ENCODE measurements around the gene CHST6. TPM values are rescaled to one million over a fixed set of nuclear protein-coding genes. Genes with fewer than 3 reads are reported as not detected.

CHST6 gene
- total and polyA plus RNA-seq, 2 donors (not counting 3 experiments of a cell fraction or from before 2014, with no cell fraction given) = 0.26 to 0.60 TPM

DNA sequence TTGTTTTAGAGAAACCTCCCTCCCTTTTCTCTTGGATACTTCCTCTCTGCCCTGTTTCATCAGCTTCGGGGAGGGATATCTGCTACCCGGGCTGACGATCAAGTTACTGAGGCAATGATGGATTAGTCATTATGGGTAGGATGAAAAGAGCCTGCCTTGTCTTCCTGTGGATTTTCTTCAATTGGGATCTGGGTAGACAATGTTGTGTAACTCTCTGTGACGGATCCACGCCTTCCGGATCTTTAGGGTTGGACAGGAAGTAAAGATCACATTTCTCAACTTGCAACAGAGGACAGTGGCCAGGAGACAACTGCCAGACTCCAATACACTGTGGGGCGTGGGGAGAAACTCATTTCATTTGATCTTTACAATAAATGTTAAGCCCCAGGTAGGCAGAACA is 11.3 kb upstream of the CHST6 start:
- POLR2A ChIA-PET = no interaction called here
- Histone ChIP-seq H3K9me3 (replicated peaks; ENCODE audit: control insufficient read depth, insufficient read depth, low read length) (no peaks in the 10 kb centered on the region), H3K4me2 (ENCODE audit: insufficient read depth, low read length) (no peak overlapping the region), H3K27me3 (ENCODE audit: control insufficient read depth in 2 of 2, insufficient read depth in 2 of 2, low read length in 2 of 2) (no peaks in the 10 kb centered on the region), H3K79me2 (ENCODE audit: control insufficient read depth, insufficient read depth, low read length) (no peaks in the 10 kb centered on the region), H2AFZ (ENCODE audit: low read depth, low read length) (no peak overlapping the region), H3K9me1 (replicated peaks; ENCODE audit: control insufficient read depth, extremely low read depth, insufficient read depth, low read length) (no peaks in the 10 kb centered on the region), H4K20me1 (replicated peaks; ENCODE audit: control insufficient read depth, extremely low read depth, insufficient read depth, low read length) (no peaks in the 10 kb centered on the region), H3K36me3 (ENCODE audit: control insufficient read depth in 2 of 2, extremely low read depth in 1 of 2, insufficient read depth in 2 of 2, low read length in 2 of 2) (no peaks in the 10 kb centered on the region), H3K4me3 (replicated peaks in 1 of 3; ENCODE audit: insufficient read depth in 1 of 3, low read depth in 1 of 3, low read length in 3 of 3) (no peak overlapping the region), H3K4me1 (ENCODE audit: control insufficient read depth, extremely low read depth, insufficient read depth, low read length) (peaks cover 6% of the 10 kb centered on the region), H3K9ac (replicated peaks; ENCODE audit: extremely low read depth, insufficient read depth, low read length) (no peak overlapping the region), H3K27ac (ENCODE audit: insufficient read depth, low read depth, low read length) (no peak overlapping the region)
- CTCF ChIA-PET = interaction anchor here (3.4 kb wide), 1 partner anchor 11 kb away, joined by 16 read pairs; no protein-coding TSS in a partner anchor
- TF ChIP-seq GATA2 (IDR thresholded peaks at IDR 0.05; ENCODE audit: insufficient read depth, insufficient read length, low read depth, low read length) = no peak
- intact Hi-C loops (cut with micrococcal nuclease) = no loop called here
- DNase-seq (ENCODE audit: low read depth, low spot score) = no peak
- dilution Hi-C loops (cut with MboI; ENCODE audit: extremely low pct_ligation_motif_present, low sequenced_read_pairs) = no loop called here
- BruUV-seq (replicated peaks) = no TSS peak
- no peak for FAIRE-seq

- H3K4me3 ChIP-seq (replicated peaks in 1 of 3; ENCODE audit: insufficient read depth in 1 of 3, low read depth in 1 of 3, low read length in 3 of 3) = no peak overlapping the region
- intact Hi-C loops (cut with micrococcal nuclease) = no loop called here
- TF ChIP-seq, protein P1, sequence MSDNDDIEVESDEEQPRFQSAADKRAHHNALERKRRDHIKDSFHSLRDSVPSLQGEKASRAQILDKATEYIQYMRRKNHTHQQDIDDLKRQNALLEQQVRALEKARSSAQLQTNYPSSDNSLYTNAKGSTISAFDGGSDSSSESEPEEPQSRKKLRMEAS (IDR thresholded peaks at IDR 0.05; ENCODE audit: insufficient read depth, insufficient read length) = no peak
- no peak for TF ChIP-seq FOS (IDR thresholded peaks at IDR 0.05; ENCODE audit: borderline replicate concordance, insufficient read depth, low read length)
- TF ChIP-seq CTCF (IDR thresholded peaks at IDR 0.05; ENCODE audit: extremely low read depth in 1 of 2, insufficient read depth in 1 of 2, low read depth in 1 of 2, low read length in 2 of 2) = no peak
- no peak for TF ChIP-seq EZH2 (IDR thresholded peaks at IDR 0.05; ENCODE audit: borderline replicate concordance, low read depth, low read length, severe bottlenecking)
- no peak for TF ChIP-seq MYC (IDR thresholded peaks at IDR 0.05; ENCODE audit: low read depth, low read length)
- TF ChIP-seq GATA2 (IDR thresholded peaks at IDR 0.05; ENCODE audit: insufficient read depth, insufficient read length, low read depth, low read length) = no peak
- no peak for TF ChIP-seq JUN (IDR thresholded peaks at IDR 0.05; ENCODE audit: borderline replicate concordance, insufficient read depth, insufficient read length, low read depth)
- no peak for TF ChIP-seq POLR2AphosphoS5 (IDR thresholded peaks at IDR 0.05; ENCODE audit: insufficient read depth, low read depth, low read length)
- no peak for TF ChIP-seq POLR2A (IDR thresholded peaks at IDR 0.05; ENCODE audit: low read depth, low read length)
- H3K9me1 ChIP-seq (replicated peaks; ENCODE audit: control insufficient read depth, extremely low read depth, insufficient read depth, low read length) = no peaks in the 10 kb centered on the region
- H4K20me1 ChIP-seq (replicated peaks; ENCODE audit: control insufficient read depth, extremely low read depth, insufficient read depth, low read length) = no peaks in the 10 kb centered on the region
- no peaks in the 10 kb centered on the region for H3K36me3 ChIP-seq (ENCODE audit: control insufficient read depth in 2 of 2, extremely low read depth in 1 of 2, insufficient read depth in 2 of 2, low read length in 2 of 2)
- H3K79me2 ChIP-seq (ENCODE audit: control insufficient read depth, insufficient read depth, low read length) = no peaks in the 10 kb centered on the region
- no peak for FAIRE-seq
- no peak overlapping the region for H3K27ac ChIP-seq (ENCODE audit: insufficient read depth, low read depth, low read length)
- no peak for DNase-seq (ENCODE audit: low read depth, low spot score)
- H2AFZ ChIP-seq (ENCODE audit: low read depth, low read length) = no peak overlapping the region
- no peak overlapping the region for H3K4me2 ChIP-seq (ENCODE audit: insufficient read depth, low read length)
- BruUV-seq (replicated peaks) = no TSS peak
- peaks cover 6% of the 10 kb centered on the region for H3K4me1 ChIP-seq (ENCODE audit: control insufficient read depth, extremely low read depth, insufficient read depth, low read length)
- no peaks in the 10 kb centered on the region for H3K9me3 ChIP-seq (replicated peaks; ENCODE audit: control insufficient read depth, insufficient read depth, low read length)
- no peak overlapping the region for H3K9ac ChIP-seq (replicated peaks; ENCODE audit: extremely low read depth, insufficient read depth, low read length)
- no peaks in the 10 kb centered on the region for H3K27me3 ChIP-seq (ENCODE audit: control insufficient read depth in 2 of 2, insufficient read depth in 2 of 2, low read length in 2 of 2)
- POLR2A ChIA-PET = no interaction called here
- dilution Hi-C loops (cut with MboI; ENCODE audit: extremely low pct_ligation_motif_present, low sequenced_read_pairs) = no loop called here
- CTCF ChIA-PET = interaction anchor here (3.4 kb wide), 1 partner anchor 11 kb away, joined by 16 read pairs; no protein-coding TSS in a partner anchor
These were observed 10.9 kb upstream of the CHST6 start for GRCh38 chr16:75506107-75506506.
